Measurements from ENCODE around the gene SORCS2. TPM values are rescaled to one million over a fixed set of nuclear protein-coding genes. Genes with fewer than 3 reads are reported as not detected.

SORCS2 gene
- total RNA-seq, 4 donors from 2014 or later: 0.53 to 9.9 (median 0.90) TPM

GRCh38 chr4:7411491-7411890, 219.2 kb downstream of the SORCS2 start:
- Histone ChIP-seq H3K27ac (no peak overlapping the region), H3K4me1 (no peaks in the 10 kb centered on the region), H3K36me3 (no peaks in the 10 kb centered on the region), H3K9me3 (peaks cover 0 to 4% (median 0%) of the 10 kb centered on the region in 4 donors), H3K4me3 (no peak overlapping the region), H3K27me3 (no peaks in the 10 kb centered on the region)
- TF ChIP-seq, protein P1, sequence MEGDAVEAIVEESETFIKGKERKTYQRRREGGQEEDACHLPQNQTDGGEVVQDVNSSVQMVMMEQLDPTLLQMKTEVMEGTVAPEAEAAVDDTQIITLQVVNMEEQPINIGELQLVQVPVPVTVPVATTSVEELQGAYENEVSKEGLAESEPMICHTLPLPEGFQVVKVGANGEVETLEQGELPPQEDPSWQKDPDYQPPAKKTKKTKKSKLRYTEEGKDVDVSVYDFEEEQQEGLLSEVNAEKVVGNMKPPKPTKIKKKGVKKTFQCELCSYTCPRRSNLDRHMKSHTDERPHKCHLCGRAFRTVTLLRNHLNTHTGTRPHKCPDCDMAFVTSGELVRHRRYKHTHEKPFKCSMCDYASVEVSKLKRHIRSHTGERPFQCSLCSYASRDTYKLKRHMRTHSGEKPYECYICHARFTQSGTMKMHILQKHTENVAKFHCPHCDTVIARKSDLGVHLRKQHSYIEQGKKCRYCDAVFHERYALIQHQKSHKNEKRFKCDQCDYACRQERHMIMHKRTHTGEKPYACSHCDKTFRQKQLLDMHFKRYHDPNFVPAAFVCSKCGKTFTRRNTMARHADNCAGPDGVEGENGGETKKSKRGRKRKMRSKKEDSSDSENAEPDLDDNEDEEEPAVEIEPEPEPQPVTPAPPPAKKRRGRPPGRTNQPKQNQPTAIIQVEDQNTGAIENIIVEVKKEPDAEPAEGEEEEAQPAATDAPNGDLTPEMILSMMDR (IDR thresholded peaks at IDR 0.05): no peak
- TF ChIP-seq POLR2A (IDR thresholded peaks at IDR 0.05): no peak
- no peak for DNase-seq

DNA sequence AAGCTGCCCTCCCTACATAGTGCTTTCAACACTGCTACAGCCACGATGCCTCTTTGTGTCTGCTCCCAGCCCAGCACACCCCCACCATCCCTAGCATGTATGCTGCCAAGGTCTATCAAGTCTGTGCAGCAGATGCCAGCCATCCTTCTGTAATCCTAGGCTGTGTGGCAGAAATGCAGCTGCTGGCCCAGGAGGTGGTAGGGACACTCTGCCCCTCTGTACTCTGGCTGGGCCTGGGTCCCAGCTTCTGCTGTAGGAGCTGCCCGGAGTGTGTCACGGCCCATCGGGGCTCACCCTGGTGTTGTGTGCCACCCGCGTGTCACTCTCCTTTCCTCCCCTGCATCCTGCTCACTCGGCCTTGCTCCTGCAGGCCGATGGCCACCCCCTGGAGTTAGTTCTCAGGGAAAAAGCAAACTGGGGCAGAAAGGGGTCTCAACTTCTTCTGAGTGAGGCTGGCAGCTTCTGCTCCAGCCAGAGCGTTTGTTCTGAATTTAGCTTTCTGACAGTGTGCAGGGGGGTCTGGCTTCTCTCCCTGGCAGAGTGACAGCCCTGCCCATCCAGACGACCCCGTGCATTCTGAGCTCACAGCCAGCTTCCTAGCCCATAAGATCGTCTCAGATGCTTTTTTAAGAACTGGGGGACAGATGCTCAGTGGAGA, 219.7 kb downstream of the SORCS2 start:
- H3K4me3 ChIP-seq: no peak overlapping the region
- no peaks in the 10 kb centered on the region for H3K27me3 ChIP-seq
- no peak overlapping the region for H3K27ac ChIP-seq
- no peaks in the 10 kb centered on the region for H3K4me1 ChIP-seq
- peaks cover 0 to 4% (median 0%) of the 10 kb centered on the region in 4 donors for H3K9me3 ChIP-seq
- peak in 2 of 3 donors; percentile 13 to 38 for DNase-seq
- TF ChIP-seq, protein P1 (IDR thresholded peaks at IDR 0.05): no peak
- TF ChIP-seq POLR2A (IDR thresholded peaks at IDR 0.05): no peak
- no peaks in the 10 kb centered on the region for H3K36me3 ChIP-seq

DNA sequence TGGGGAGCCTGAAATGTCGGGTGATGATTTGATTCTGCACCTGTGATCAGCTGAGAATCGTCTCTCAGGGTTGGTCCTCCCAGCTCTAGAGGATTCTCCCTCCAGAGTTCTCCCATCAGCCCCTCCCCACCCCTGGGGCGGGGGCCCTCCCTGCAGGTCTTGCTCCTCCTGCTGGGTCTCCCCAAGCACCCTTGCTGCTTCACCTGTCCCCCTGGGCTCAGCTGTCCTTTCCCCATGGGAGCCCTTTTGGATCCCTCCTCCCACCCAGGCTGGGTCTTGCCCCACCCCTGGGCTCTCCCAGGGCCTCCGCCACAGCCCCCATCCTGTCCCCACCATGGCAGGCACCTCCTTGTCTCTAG, 220.2 kb downstream of the SORCS2 start:
- no peak overlapping the region for H3K27ac ChIP-seq
- peak in 2 of 3 donors; percentile 15 to 29 for DNase-seq
- peaks cover 0 to 4% (median 0%) of the 10 kb centered on the region in 4 donors for H3K9me3 ChIP-seq
- no peaks in the 10 kb centered on the region for H3K36me3 ChIP-seq
- no peak for TF ChIP-seq POLR2A (IDR thresholded peaks at IDR 0.05)
- TF ChIP-seq, protein P1 (IDR thresholded peaks at IDR 0.05): no peak
- no peaks in the 10 kb centered on the region for H3K27me3 ChIP-seq
- H3K4me3 ChIP-seq: no peak overlapping the region
- H3K4me1 ChIP-seq: no peaks in the 10 kb centered on the region

GRCh38 chr4:7414046-7414445, 221.7 kb downstream of the SORCS2 start:
- H3K27me3 ChIP-seq: no peaks in the 10 kb centered on the region
- no peaks in the 10 kb centered on the region for H3K36me3 ChIP-seq
- H3K4me3 ChIP-seq: no peak overlapping the region
- peak in 1 of 3 donors; percentile 17 for DNase-seq
- TF ChIP-seq POLR2A (IDR thresholded peaks at IDR 0.05): no peak
- TF ChIP-seq, protein P1 (IDR thresholded peaks at IDR 0.05): no peak
- H3K27ac ChIP-seq: no peak overlapping the region
- no peaks in the 10 kb centered on the region for H3K4me1 ChIP-seq
- no peaks in the 10 kb centered on the region for H3K9me3 ChIP-seq

GRCh38 chr4:7414736-7415510, 222.6 kb downstream of the SORCS2 start:
- no peaks in the 10 kb centered on the region for H3K4me1 ChIP-seq
- DNase-seq: peak in 2 of 3 donors; percentile 10 to 22
- no peaks in the 10 kb centered on the region for H3K36me3 ChIP-seq
- H3K4me3 ChIP-seq: no peak overlapping the region
- H3K27ac ChIP-seq: no peak overlapping the region
- TF ChIP-seq, protein P1 (IDR thresholded peaks at IDR 0.05): no peak
- TF ChIP-seq POLR2A (IDR thresholded peaks at IDR 0.05): no peak
- H3K27me3 ChIP-seq: no peaks in the 10 kb centered on the region
- no peaks in the 10 kb centered on the region for H3K9me3 ChIP-seq

Measured in Peyer's patch (tissue), 4 donors.